Stimulated activated naive CD4-positive, alpha-beta T cell treated with Interleukin-2 at 50 U/mL for 16 hours (primary cell): ENCODE measurements around the gene SPATS1.

ENCODE experiments used
- DNase-seq: peaks from one replicate; lab custom pipeline; 2025; lab: John Stamatoyannopoulos, UW

The SPATS1 gene

GRCh38 chr6:44342489-44342888 lies at the start of gene SPATS1:
SPATS1 (plus strand) TSS chr6:44342650; CDS start chr6:44343096, 446 bp downstream.
- no peak for DNase-seq

GRCh38 chr6:44292661-44293365 lies 49.6 kb upstream of the SPATS1 start:
- no peak for DNase-seq

GRCh38 chr6:44294832-44295791 lies 47.3 kb upstream of the SPATS1 start:
- no peak for DNase-seq

- peak; percentile 20 for DNase-seq
Observed at GRCh38 chr6:44297063-44298038, 45.1 kb upstream of the SPATS1 start.

- no peak for DNase-seq
Observed at GRCh38 chr6:44298055-44298803, 44.2 kb upstream of the SPATS1 start.

- no peak for DNase-seq
Observed at GRCh38 chr6:44298864-44299263, 43.6 kb upstream of the SPATS1 start.

- no peak for DNase-seq
Observed at GRCh38 chr6:44300292-44300823, 42.1 kb upstream of the SPATS1 start.

- DNase-seq: no peak
Observed at GRCh38 chr6:44301106-44301505, 41.3 kb upstream of the SPATS1 start.

GRCh38 chr6:44301782-44302564 lies 40.5 kb upstream of the SPATS1 start:
- DNase-seq: no peak

GRCh38 chr6:44302856-44303255 lies 39.6 kb upstream of the SPATS1 start:
- no peak for DNase-seq

- DNase-seq: no peak
Observed at GRCh38 chr6:44303842-44304241, 38.6 kb upstream of the SPATS1 start.

- DNase-seq: peak; percentile 5
Observed at GRCh38 chr6:44304282-44305199, 37.9 kb upstream of the SPATS1 start.

GRCh38 chr6:44305200-44305725 lies 37.2 kb upstream of the SPATS1 start:
- no peak for DNase-seq

- DNase-seq: no peak
Observed at GRCh38 chr6:44306710-44307109, 35.7 kb upstream of the SPATS1 start.

GRCh38 chr6:44307217-44307616 lies 35.2 kb upstream of the SPATS1 start:
- no peak for DNase-seq

- DNase-seq: no peak
Observed at GRCh38 chr6:44309092-44309491, 33.4 kb upstream of the SPATS1 start.

- DNase-seq: no peak
Observed at GRCh38 chr6:44309631-44310030, 32.8 kb upstream of the SPATS1 start.

GRCh38 chr6:44310241-44310640 lies 32.2 kb upstream of the SPATS1 start:
- no peak for DNase-seq

GRCh38 chr6:44311304-44311703 lies 31.1 kb upstream of the SPATS1 start:
- no peak for DNase-seq
